NCI-H524 (cell line): ENCODE measurements around the gene TIMM50.
A peak's percentile ranks its signal among the peaks of the same experiment; 100 is the strongest.
"Not testable (repeated sequence)": the region's sequence is repeated elsewhere in the genome, so short reads cannot be mapped to it uniquely, and the experiment has no call there.

Source experiments
- DNase-seq, 2 experiments: peaks; one replicate each; lab custom pipeline; 2025; lab: John Stamatoyannopoulos, UW

TIMM50 gene

DNA sequence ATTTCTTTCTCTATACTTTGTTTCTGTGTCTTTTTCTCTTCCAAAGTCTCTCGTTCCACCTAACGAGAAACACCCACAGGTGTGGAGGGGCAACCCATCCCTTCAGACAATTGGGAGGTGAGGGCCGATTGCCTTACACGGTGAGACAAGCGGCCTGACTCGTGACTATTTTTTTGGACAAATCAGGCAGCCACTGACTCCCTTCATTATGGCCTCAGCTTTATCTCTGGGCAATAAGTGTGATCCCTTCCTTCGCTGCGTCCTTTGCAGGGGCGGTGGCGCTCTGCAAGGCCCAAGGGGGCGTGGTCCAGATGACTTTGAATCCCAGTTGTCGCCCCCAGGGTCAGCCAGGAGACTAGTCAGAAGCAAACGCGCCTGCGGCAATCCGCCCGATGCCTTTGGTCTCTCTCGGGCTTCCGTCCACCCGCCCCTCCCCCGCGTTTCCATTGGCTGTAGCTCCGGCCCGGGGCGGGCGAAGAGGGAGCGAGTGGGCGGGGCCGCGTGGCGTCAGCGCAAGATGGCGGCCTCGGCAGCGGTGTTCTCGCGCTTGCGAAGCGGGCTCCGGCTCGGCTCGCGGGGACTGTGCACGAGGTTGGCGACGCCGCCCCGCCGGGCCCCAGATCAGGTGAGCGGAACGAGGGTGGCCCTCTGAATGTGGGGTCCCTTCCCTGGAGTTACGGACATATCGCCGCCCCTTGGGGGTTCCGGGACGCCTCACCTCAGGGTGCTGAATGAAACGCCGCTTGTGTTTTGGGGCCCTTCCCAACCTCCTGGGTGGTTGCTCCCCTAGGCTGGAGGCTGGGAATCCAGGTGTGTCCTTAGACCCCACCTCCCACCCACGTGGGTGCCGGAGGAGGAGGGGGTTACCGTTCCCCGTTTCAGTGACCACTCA is at the start of gene TIMM50:
Gene TIMM50 (plus strand): TSS at position 502 of the 892 bp plus-strand sequence. CDS start 16 bp downstream, at position 518.
- DNase-seq = peak; percentile 99 to 100

DNA sequence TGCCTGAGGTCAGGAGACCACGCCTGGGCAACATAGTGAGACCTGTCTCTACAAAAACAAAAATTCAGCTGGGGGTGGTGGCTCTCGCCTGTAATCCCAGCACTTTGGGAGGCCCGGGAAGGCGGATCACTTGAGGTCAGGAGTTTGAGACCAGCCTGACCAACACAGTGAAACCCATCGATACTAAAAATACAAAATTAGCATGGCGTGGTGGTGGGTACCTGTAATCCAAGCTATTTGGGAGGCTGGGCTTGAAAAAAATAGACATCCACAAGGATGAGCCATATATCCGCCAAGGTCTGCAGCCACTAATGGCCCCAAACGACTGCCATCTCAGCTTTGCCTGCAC is 48.0 kb upstream of the TIMM50 start:
- DNase-seq = no peak

DNA sequence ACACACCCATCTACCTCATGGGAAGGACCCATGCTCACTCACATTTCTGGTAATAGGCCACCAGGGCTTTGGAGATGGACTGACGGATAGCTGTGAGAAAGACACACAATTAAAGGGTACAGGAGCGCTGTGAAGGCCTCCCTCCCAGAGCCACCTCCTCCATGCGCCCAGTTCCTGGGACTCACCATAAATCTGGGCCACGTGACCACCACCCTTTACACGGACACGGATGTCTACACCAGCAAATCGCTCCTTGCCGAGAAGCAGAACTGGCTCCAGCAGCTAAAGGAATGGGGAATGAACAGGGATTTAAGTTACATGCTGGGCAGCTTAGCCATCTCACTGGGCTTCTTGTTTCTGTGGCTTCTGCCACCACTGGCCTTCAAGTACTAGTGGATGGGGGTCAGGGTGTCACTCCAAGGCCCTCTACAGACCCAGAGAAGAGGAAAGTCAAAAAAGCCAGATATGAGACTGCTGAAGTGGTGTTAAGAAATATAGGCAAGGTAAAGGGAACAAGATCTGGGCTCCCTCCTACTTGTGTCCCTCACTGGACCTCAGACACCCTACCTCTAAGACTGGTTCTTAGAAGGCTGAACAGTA is 47.1 kb upstream of the TIMM50 start:
- DNase-seq = no peak

DNA sequence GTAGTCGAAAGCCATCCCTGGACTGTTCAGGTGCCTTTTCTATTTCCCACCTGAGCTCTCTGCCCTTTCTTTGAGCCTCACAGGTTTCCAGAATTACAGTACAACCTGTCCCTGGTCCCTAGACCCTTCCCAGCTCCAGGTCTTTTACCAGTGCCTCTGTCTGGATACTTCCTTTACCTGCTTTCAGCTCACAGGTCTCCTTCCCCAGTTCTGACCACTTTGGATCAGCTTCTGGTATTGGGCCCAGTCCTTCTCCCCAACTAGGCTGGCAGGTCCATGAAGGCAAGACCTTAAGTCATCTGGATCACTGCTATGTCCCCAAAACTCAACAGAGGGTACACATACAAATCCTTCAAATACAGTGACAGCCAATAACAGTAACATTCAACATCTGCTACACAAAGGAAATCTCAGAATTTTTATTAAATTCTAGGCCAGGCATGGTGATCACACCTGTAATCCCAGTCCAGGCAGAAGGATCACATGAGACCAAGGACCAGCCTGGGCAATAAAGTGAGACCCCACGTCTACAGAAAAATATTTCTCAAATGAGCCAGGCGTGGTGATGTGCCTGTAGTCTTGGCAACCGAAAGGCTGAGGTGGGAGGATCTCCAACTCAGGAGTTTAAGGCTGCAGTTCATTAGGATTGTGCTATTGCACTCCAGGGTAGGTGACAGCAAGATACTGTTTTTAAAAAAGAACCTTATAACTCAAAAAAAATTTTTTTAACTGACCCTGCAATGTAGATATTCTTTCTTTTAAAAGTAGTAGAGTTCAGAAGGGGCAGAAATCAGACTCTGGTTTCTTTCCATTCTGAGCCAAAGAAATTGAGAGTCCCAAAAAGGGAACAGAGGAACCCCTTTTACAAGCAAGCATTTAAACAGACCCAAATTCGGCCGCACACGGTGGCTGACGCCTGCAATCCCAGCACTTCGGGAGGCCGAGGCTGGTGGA is 46.2 kb upstream of the TIMM50 start:
- DNase-seq = no peak

- DNase-seq = peak; percentile 98 to 99
Measured at GRCh38 chr19:39435499-39436349, 44.9 kb upstream of the TIMM50 start, which contains the start of gene RPS16. Gene RPS16, minus strand, starts transcription at chr19:39435949. Its CDS starts 54 bp downstream, at chr19:39435895.

DNA sequence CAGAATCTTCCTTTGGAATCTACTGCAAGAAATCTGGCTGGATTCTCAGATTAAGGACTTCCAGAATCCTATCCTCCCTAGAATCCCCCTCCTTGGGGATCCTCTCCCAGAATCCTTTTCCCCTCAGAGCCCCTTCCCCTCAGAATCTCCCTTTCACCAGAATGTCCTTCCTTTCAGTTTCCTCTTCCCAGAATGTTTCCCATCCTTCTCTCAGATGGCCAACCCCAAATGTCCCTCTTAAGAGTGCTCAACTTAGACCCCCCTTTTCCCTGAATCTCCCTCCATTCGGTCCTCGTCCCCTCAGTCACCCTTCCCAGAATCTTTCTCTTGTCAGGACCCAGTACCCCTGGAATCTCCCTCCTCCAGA is 44.3 kb upstream of the TIMM50 start:
- DNase-seq = no peak

DNA sequence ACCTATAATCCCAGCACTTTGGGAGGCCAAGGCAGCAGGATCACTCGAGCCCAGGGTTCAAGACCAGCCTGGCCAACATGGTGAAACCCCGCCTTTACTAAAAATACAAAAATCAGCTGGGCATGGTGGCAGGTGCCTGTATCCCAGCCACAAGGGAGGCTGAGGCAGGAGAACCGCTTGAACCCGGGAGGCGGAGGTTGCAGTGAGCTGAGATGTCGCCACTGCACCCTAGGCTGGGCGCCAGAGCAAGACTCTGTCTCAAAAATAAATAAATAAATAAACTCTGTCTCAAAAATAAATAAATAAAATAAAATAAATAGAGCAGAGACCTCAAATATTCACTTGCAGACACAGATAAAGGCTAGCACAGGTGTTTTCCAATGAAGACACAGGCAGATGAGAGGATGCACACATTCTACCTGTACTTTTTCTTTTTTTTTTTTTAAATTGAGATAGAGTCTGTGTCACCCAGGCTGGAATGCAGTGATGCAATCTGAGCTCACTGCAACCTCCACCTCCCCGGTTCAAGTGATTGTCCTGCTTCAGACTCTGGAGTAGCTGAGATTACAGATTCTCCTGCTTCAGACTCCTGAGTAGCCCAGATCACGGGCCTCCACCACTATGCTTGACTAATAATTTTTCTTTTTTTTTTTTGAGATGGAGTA is 42.2 kb upstream of the TIMM50 start:
- DNase-seq = no peak

DNA sequence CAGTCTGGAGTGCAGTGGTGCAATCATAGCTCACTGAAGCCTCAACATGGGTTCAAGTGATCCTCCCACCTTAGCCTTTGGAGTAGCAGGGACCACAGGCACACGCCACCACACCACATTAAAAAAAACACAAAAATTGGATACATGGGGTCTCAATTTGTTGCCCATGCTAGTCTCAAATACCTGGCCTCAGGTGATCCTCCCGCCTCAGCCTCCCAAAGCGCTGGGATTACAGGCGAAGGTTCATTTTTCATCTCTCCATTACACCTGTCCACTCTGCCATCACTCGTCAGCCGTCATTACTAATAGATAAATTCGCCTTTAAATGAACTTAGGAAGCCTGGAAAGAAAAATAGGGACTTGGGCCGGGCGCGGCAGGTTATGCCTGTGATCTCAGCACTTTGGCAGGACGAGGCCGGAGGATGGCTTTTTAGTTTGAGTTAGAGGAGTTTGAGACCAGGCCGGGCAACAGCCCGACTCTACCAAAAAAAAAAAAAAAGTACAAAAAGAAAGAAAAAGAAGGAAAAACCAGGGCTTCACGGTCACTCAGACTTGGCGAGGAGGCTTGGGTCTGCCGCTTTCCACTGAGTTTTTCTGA is 35.9 kb upstream of the TIMM50 start:
- DNase-seq = no peak

- DNase-seq = peak; percentile 98 to 99
Measured at GRCh38 chr19:39445196-39446111, 35.2 kb upstream of the TIMM50 start, which contains the start of gene SUPT5H. Gene SUPT5H, plus strand, starts transcription at chr19:39445582. Its CDS starts 309 bp downstream, at chr19:39445891.

DNA sequence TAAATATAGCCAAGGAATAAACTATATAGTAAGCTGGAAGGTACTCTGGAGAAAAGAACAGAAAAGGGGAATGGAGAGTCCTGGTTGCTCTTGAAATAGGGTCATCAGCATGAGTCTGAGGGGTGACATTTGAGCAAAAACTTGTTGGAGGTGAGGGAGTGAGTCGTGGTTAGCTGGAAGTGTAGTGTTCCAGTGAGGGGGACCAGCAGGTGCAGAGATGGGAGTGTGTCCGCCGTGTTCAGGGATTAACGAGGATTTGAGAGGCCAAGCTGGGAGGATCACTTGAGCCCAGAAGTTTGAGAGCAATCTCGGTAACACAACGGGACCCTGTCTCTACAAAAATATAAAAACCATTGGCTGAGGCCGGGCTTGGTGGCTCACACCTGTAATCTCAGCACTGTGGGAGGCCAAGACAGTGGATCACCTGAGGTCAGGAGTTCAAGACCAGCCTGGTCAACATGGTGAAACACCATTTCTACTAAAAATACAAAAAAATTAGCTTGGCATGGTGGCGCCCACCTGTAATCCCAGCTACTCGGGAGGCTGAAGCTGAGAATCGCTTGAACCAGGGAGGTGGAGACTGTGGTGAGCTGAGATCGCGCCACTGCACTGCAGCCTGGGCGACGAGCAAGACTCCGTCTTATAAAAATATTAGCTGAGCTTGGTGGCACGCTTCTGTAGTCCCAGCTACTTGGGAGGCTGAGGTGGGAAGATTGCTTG is 34.1 kb upstream of the TIMM50 start:
- DNase-seq = peak; percentile 7 to 35

- no peak for DNase-seq
Measured at GRCh38 chr19:39448271-39448670, 32.4 kb upstream of the TIMM50 start.

DNA sequence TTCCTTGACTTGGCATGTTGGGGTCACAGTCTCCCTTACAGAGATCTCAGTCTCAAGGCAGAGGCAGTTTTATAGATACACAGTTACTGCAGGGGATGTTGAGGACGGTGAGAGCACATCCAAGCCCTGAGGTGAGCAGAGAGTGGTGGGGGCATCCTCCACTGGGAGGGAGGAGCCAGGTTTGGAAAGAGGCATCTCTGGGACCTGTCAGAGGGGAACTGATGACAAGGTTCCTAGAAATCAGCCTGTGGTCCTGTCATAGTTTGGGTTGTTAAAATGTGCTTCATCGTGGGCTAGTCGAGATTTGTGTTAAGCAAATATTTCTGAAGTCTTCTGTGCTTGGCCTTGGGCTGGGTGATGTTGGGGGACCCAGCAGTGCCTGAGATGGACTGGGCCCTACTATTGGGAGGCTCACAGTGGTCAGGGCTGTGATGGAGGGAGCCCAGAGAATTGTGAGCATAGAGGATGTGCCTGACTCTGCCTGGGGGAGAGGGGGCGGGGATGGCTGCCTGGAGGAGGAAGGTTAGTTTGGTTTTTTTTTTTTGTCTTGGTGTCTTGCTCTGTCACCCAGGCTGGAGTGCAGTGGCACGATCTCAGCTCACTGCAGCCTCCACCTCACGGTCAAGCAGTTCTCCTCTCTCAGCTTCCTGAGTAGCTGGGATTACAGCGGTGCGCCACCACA is 31.4 kb upstream of the TIMM50 start:
- DNase-seq = no peak

GRCh38 chr19:39451257-39451656 is 29.4 kb upstream of the TIMM50 start:
- DNase-seq = not testable (repeated sequence)

DNA sequence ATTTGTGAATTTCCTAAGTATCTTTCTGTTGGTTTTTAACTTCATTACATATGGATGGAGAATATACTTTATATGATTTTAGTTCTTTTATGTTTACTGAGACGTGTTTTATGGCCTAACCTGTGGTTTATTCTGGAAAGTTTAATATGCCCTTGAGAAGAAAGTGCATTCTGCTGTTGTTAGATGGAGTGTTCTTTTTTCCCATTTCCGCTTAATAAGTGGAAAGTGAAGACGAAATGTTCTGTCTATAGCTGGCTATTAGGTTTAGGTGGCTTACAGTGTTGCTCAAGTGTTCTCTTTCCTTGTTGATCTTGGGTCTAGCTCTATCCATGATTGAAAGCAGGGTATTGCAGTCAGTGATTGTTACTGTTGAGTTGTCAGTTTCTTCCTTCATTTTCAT is 17.2 kb upstream of the TIMM50 start:
- no peak for DNase-seq

GRCh38 chr19:39465956-39466747 is 14.5 kb upstream of the TIMM50 start:
- no peak for DNase-seq

- DNase-seq = no peak
Measured at GRCh38 chr19:39467941-39468340, 12.7 kb upstream of the TIMM50 start.

GRCh38 chr19:39469036-39469435 is 11.6 kb upstream of the TIMM50 start:
- DNase-seq = no peak
